Measurements from ENCODE around the gene LRRC41.

- no peak for TF ChIP-seq EZH2 (conservative IDR thresholded peaks at IDR 0.05; ENCODE audit: low read depth, low read length)
- TF ChIP-seq MAX (IDR thresholded peaks at IDR 0.05), result no peak
- TF ChIP-seq ELF4 (CRISPR knock-in tag; IDR thresholded peaks at IDR 0.05; ENCODE audit: borderline replicate concordance), result no peak
- TF ChIP-seq FOXK2 (IDR thresholded peaks at IDR 0.05), result no peak
Measured at GRCh38 chr1:46288485-46289133, 14.8 kb downstream of the LRRC41 start.
